DND-41 (cell line): ENCODE data around the gene MGAM2.

Source experiments
- ATAC-seq: fragments of 200-7000 bp; cut with Tn5 transposase; 3 replicates; pipeline ENCODE4 v1.9.1; 2021; ENCODE audit warnings: low read depth; ENCODE audit not compliant: insufficient read depth
- DNase-seq: peaks from one replicate; pipeline ENCODE4 v3.0.0-alpha.2; 2020
- H2AFZ ChIP-seq: 2 replicates; pipeline ENCODE4 v1.6.0; 2012; ENCODE audit warnings: low read depth, low read length
- H3K27ac ChIP-seq: 2 replicates; pipeline ENCODE4 v1.5.1; 2012; ENCODE audit warnings: low read length, inconsistent platforms
- H3K27me3 ChIP-seq: fragments of 200-600 bp; sonication (generic); 2 replicates; pipeline ENCODE4 v1.6.0; 2012; ENCODE audit warnings: low read length, mild to moderate bottlenecking, inconsistent platforms; ENCODE audit not compliant: insufficient read depth, poor library complexity
- H3K36me3 ChIP-seq: 2 replicates; pipeline ENCODE4 v1.5.1; 2012; ENCODE audit warnings: low read length, inconsistent platforms; ENCODE audit not compliant: insufficient read depth
- H3K4me1 ChIP-seq: 2 replicates; pipeline ENCODE4 v1.5.1; 2012; ENCODE audit warnings: mild to moderate bottlenecking, low read length; ENCODE audit not compliant: insufficient read depth
- H3K4me2 ChIP-seq: 2 replicates; pipeline ENCODE4 v1.6.0; 2012; ENCODE audit warnings: mild to moderate bottlenecking, moderate library complexity, low read length, inconsistent platforms; ENCODE audit not compliant: insufficient read depth
- H3K4me3 ChIP-seq, 2 experiments: fragments of 200-600 bp in 1 of 2; shearing (Covaris generic) in 1 of 2; 2 replicates each; pipeline ENCODE4 v1.5.1; 2012 to 2016; ENCODE audit warnings: inconsistent platforms in 2 of 2, low read length in 2 of 2, mild to moderate bottlenecking in 2 of 2, low read depth in 1 of 2, moderate library complexity in 1 of 2
- H3K79me2 ChIP-seq: 2 replicates; pipeline ENCODE4 v1.6.0; 2012; ENCODE audit warnings: low read length, inconsistent platforms; ENCODE audit not compliant: insufficient read depth
- H3K9ac ChIP-seq: 2 replicates; pipeline ENCODE4 v1.6.0; 2012; ENCODE audit warnings: low read depth, mild to moderate bottlenecking, inconsistent platforms, low read length, moderate library complexity
- H3K9me3 ChIP-seq: 2 replicates; pipeline ENCODE4 v1.5.1; 2012; ENCODE audit warnings: low read length, moderate library complexity, mild to moderate bottlenecking, inconsistent platforms; ENCODE audit not compliant: insufficient read depth, severe bottlenecking
- H4K20me1 ChIP-seq: 2 replicates; pipeline ENCODE4 v1.6.0; 2012; ENCODE audit warnings: low read length; ENCODE audit not compliant: insufficient read depth
- EZH2 ChIP-seq: IDR thresholded peaks from 3 replicates; pipeline ENCODE4 v1.6.1; 2012; ENCODE audit warnings: borderline replicate concordance, low read depth, mild to moderate bottlenecking, moderate library complexity, low read length, inconsistent platforms; ENCODE audit not compliant: severe bottlenecking
- TF ChIP-seq, protein P1 (sequence below): IDR thresholded peaks from 2 replicates; pipeline ENCODE4 v1.5.1; 2012; ENCODE audit warnings: borderline replicate concordance, low read length, moderate library complexity, mild to moderate bottlenecking; ENCODE audit not compliant: poor library complexity, severe bottlenecking; ENCODE audit errors: extremely low read depth

MGAM2 gene

DNA sequence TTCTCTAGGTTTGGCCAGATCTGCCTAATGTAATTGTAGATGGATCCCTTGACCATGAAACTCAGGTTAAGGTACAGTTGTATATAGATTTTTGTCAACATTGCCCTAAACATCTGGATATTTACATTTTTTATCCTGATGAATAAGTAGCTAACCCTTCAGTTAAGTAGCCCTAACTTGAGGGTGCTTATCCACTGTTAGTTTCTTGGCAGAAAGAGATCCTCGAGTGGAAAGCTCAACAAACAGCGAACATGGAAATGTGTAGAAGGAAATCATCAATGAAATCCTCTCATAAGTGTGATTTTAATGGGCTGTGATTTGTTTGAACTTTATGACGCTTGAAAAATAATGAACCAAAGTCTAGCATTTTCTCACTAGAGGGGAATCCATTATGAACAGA is 73.6 kb downstream of the MGAM2 start:
- Histone ChIP-seq H3K4me2 (no peak overlapping the region), H3K4me3 (no peak overlapping the region), H2AFZ (no peak overlapping the region), H3K27me3 (peaks cover 5% of the 10 kb centered on the region), H3K79me2 (no peaks in the 10 kb centered on the region), H3K4me1 (no peaks in the 10 kb centered on the region), H3K9ac (no peak overlapping the region), H4K20me1 (no peaks in the 10 kb centered on the region), H3K27ac (no peak overlapping the region), H3K36me3 (no peaks in the 10 kb centered on the region), H3K9me3 (no peaks in the 10 kb centered on the region)
- no peak for ATAC-seq
- TF ChIP-seq EZH2 = no peak
- TF ChIP-seq, protein P1, sequence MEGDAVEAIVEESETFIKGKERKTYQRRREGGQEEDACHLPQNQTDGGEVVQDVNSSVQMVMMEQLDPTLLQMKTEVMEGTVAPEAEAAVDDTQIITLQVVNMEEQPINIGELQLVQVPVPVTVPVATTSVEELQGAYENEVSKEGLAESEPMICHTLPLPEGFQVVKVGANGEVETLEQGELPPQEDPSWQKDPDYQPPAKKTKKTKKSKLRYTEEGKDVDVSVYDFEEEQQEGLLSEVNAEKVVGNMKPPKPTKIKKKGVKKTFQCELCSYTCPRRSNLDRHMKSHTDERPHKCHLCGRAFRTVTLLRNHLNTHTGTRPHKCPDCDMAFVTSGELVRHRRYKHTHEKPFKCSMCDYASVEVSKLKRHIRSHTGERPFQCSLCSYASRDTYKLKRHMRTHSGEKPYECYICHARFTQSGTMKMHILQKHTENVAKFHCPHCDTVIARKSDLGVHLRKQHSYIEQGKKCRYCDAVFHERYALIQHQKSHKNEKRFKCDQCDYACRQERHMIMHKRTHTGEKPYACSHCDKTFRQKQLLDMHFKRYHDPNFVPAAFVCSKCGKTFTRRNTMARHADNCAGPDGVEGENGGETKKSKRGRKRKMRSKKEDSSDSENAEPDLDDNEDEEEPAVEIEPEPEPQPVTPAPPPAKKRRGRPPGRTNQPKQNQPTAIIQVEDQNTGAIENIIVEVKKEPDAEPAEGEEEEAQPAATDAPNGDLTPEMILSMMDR = no peak
- no peak for DNase-seq

DNA sequence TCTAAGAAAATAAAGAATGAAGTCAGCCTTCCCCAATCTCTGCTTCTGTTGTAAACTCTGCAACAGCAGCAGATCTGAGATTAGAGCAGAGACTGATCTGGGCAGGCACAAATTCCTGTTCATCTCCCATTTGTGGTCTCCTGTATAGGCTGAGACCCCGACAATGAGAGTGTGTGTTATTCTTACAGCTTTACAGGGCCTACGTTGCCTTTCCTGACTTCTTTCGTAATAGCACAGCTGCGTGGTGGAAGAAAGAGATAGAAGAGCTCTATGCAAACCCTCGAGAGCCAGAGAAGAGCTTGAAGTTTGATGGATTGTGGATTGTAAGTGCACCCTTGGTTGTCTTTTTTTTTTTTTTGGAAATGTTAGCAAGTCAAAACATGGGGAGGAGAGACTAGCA is 74.3 kb downstream of the MGAM2 start:
- Histone ChIP-seq H3K4me3 (no peak overlapping the region), H2AFZ (no peak overlapping the region), H3K27me3 (peaks cover 5% of the 10 kb centered on the region), H4K20me1 (no peaks in the 10 kb centered on the region), H3K4me1 (no peaks in the 10 kb centered on the region), H3K9ac (no peak overlapping the region), H3K9me3 (no peaks in the 10 kb centered on the region), H3K36me3 (no peaks in the 10 kb centered on the region), H3K4me2 (no peak overlapping the region), H3K79me2 (no peaks in the 10 kb centered on the region), H3K27ac (no peak overlapping the region)
- DNase-seq = no peak
- no peak for ATAC-seq
- no peak for TF ChIP-seq EZH2
- TF ChIP-seq, protein P1 = no peak

DNA sequence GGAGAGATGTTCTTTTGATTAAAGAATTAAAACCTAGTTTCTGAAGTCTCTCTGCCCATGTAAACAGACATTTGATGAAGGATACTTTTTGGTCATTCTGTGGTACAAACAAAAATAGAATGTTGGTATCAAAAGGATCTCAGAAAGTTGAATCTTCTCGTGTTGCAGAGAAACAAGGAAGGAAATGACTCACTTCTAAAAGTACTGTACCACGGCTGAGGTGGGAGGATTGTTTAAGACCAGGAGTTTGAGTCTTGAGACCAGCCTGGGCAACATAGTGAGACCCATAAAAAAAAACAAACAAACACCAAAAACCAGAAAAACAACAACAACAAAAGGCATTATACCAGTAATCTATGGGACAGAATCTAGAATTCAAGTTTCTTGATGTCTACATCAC is 76.6 kb downstream of the MGAM2 start:
- TF ChIP-seq, protein P1 = no peak
- TF ChIP-seq EZH2 = no peak
- Histone ChIP-seq H3K27me3 (peaks cover 5% of the 10 kb centered on the region), H3K9ac (no peak overlapping the region), H3K4me1 (no peaks in the 10 kb centered on the region), H3K79me2 (no peaks in the 10 kb centered on the region), H3K27ac (no peak overlapping the region), H3K4me2 (no peak overlapping the region), H3K9me3 (no peaks in the 10 kb centered on the region), H3K36me3 (no peaks in the 10 kb centered on the region), H3K4me3 (no peak overlapping the region), H4K20me1 (no peaks in the 10 kb centered on the region), H2AFZ (no peak overlapping the region)
- ATAC-seq (no peak), DNase-seq (no peak)

DNA sequence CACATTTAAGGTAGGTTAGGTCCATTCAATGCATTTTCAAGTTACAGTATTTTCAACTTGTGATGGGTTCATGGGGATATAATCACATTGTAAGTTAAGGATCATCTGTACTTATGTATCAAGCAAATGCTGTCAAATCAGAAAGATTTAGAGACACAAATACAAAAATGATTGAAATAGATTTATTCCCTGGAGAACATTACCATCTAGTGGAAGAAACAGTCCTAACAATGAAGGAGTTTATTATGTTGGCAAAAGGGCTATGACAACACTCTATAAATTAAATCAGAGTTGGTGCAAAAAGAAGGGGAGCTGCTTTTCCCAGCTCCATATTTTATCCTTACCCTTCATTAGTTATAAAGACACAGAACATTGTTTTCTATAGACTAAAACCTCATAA is 77.3 kb downstream of the MGAM2 start:
- Histone ChIP-seq H3K4me3 (no peak overlapping the region), H3K36me3 (no peaks in the 10 kb centered on the region), H3K27me3 (peaks cover 5% of the 10 kb centered on the region), H2AFZ (no peak overlapping the region), H3K9me3 (no peaks in the 10 kb centered on the region), H3K4me2 (no peak overlapping the region), H4K20me1 (no peaks in the 10 kb centered on the region), H3K27ac (no peak overlapping the region), H3K9ac (no peak overlapping the region), H3K79me2 (no peaks in the 10 kb centered on the region), H3K4me1 (no peaks in the 10 kb centered on the region)
- no peak for TF ChIP-seq EZH2
- TF ChIP-seq, protein P1 = peak; percentile 50
- no peak for ATAC-seq
- DNase-seq = no peak
